ENCODE results near the gene ZNF189.

GRCh38 chr9:101399643-101399970 lies 956 bp downstream of the ZNF189 start:
- no peak for TF ChIP-seq POLR2AphosphoS5 (IDR thresholded peaks at IDR 0.05)
- TF ChIP-seq CTCF (IDR thresholded peaks at IDR 0.05), result no peak

All from breast epithelium (tissue), 3 donors.